Measurements from ENCODE around the gene PLXNC1.

Gene PLXNC1

DNA sequence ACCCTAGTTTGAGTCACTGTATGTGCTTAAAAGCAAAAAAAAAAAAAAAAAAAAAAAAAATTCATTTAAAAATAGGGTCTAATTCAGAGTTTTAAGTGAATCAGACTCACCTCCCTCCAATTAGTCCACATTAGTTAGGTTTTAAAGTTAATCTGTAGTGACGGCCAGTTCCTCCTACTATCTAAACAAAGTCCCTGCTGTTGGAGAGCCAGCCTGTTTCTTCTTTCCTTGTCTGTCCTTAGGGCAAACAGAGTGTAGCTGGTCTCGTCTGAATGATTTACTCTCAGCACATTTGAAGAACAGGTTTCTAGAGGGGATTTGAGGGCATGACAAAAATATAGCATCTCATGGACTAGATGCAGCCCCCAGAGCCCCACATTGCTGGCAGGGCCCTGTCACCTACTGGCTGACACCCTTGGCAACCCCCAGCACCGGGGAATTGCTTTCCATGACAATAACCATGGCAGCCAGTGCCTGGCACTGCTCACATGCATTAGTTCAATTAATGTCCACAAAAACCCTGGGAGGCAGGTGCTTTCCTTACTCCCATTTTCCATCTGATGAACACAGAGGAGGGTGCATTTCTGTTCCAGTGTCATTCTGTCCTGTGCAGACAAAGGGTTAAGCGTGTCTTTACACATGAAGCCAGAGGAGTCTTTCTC, 138.3 kb downstream of the PLXNC1 start:
- Mint-ChIP-seq H3K27ac (no peak overlapping the region), H3K9me3 (no peaks in the 10 kb centered on the region), H3K27me3 (ENCODE audit: low read depth) (peaks cover 11% of the 10 kb centered on the region), H3K36me3 (ENCODE audit: low read depth) (peaks cover 3% of the 10 kb centered on the region), H3K4me3 (no peak overlapping the region), H3K4me1 (peaks cover 57% of the 10 kb centered on the region)
- TF ChIP-seq, protein P1, sequence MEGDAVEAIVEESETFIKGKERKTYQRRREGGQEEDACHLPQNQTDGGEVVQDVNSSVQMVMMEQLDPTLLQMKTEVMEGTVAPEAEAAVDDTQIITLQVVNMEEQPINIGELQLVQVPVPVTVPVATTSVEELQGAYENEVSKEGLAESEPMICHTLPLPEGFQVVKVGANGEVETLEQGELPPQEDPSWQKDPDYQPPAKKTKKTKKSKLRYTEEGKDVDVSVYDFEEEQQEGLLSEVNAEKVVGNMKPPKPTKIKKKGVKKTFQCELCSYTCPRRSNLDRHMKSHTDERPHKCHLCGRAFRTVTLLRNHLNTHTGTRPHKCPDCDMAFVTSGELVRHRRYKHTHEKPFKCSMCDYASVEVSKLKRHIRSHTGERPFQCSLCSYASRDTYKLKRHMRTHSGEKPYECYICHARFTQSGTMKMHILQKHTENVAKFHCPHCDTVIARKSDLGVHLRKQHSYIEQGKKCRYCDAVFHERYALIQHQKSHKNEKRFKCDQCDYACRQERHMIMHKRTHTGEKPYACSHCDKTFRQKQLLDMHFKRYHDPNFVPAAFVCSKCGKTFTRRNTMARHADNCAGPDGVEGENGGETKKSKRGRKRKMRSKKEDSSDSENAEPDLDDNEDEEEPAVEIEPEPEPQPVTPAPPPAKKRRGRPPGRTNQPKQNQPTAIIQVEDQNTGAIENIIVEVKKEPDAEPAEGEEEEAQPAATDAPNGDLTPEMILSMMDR (IDR thresholded peaks at IDR 0.05; ENCODE audit: unreplicated experiment in 3 of 3) = no peak

DNA sequence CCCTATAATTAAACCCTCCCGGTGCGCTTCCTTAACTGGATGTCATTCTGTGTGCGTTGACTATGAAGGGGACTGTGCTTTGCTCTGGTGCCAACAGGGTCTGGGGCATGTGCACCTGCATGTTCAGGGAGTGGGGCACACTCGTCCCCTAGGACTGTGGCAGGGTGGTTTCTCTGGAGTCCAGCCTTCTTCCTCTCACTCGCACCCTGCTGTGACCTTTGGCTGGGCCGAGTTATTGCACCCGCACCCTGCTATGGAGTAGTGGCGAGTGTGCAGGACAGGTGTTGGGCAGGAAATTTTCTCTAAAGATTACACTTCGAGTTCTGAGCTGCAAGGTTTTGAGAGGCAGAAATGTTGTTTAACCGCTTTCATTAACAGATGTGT, 138.9 kb downstream of the PLXNC1 start:
- Mint-ChIP-seq H3K4me1 (peaks cover 60% of the 10 kb centered on the region), H3K27ac (peak overlapping the region in 2 of 3 experiments; percentile 56 to 62), H3K4me3 (no peak overlapping the region), H3K36me3 (ENCODE audit: low read depth) (peaks cover 3% of the 10 kb centered on the region), H3K9me3 (no peaks in the 10 kb centered on the region), H3K27me3 (ENCODE audit: low read depth) (peaks cover 11% of the 10 kb centered on the region)
- TF ChIP-seq, protein P1 (IDR thresholded peaks at IDR 0.05; ENCODE audit: unreplicated experiment in 3 of 3) = no peak

DNA sequence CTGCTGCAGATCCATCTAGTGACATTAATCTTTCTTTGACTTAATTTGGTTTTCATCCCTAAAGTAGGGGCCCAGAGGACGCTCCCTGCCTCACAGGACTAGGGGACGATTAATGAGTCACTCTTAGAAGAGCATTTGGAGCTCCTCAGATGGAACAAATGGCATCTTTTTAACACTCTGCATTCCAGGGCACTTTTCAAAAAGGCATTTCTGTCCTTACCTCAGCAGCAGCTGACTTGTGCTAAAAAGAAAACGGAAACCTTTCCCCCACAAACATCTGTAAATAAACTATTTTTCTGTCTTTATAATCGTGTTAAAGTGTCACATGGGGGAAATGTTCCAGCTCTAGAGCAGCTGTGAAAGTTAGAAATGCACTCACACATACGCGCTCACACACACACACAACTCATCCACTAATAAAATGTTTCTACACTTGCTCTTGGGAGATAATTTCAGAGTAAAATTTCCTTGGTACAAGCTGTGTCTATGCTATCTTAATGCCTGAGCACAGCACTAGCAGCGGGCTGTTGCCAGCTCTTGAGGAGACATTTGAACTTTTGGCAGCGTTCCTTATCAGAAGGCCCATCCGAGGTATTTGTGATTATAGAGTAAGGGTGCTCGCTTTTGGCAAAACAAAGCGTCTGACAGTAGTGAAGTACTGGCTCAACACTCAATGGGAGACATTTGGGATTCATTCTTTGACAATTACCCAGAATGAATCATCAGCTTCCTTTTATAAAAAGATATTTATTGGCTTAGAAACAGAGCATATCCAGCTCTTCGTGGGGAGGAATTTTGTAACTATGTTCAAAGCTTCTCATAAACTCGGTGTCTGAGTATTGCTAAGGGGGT, 141.3 kb downstream of the PLXNC1 start:
- TF ChIP-seq, protein P1 (IDR thresholded peaks at IDR 0.05; ENCODE audit: unreplicated experiment in 3 of 3) = no peak
- H3K9me3 Mint-ChIP-seq = no peaks in the 10 kb centered on the region
- peaks cover 6% of the 10 kb centered on the region for H3K36me3 Mint-ChIP-seq (ENCODE audit: low read depth)
- peaks cover 52% of the 10 kb centered on the region for H3K4me1 Mint-ChIP-seq
- H3K27ac Mint-ChIP-seq = peak overlapping the region; percentile 30 to 90 (median 43)
- H3K27me3 Mint-ChIP-seq (ENCODE audit: low read depth) = peaks cover 6% of the 10 kb centered on the region
- H3K4me3 Mint-ChIP-seq = peak overlapping the region in 2 of 3 experiments; percentile 15 to 21

DNA sequence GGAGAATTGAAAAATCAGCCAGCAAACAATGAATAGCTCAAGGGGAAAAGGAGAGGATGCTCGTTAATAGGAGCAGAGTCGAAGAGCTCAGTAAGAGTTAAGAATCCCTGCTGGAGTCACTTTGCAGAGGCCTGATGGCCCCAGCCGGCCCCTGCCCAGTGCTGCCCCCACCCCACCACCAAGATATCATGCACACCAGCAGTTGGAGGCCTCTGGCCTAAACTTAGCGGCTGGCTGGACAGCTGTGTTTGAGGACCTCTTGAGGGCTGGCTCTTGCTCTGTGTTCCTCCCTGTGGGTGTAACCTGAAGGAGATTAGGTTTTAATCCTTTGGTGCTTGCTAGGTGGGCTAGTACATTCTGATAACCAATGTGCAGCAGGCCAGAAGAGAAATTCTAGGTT, 142.0 kb downstream of the PLXNC1 start:
- peaks cover 2% of the 10 kb centered on the region for H3K27me3 Mint-ChIP-seq (ENCODE audit: low read depth)
- TF ChIP-seq, protein P1 (IDR thresholded peaks at IDR 0.05; ENCODE audit: unreplicated experiment in 3 of 3) = no peak
- H3K36me3 Mint-ChIP-seq (ENCODE audit: low read depth) = peaks cover 9% of the 10 kb centered on the region

DNA sequence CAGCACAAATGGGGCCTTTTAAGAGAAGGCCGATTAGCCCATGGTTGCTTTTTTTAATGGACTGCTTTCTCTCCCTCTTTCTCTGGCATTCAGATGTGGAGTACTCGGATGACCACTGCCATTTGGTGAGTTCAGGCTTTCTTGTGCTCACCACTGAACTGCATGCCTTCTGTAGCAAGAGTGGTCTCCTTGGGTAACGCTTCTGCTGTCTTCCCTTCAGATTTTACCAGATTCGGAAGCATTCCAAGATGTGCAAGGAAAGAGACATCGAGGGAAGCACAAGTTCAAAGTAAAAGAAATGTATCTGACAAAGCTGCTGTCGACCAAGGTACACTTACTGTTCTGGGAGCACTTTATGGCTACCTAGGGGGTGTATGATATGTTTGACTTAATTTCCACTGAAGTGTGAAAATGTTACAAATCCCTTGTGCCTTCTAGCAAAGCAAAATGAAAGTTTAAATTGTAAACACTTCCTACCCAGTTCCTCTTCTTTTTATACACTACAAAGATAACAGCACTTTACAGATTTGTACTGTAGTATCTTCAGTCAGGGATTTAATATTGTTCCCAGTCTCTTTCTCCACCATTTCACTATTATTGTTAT, 148.8 kb downstream of the PLXNC1 start:
- Mint-ChIP-seq H3K9me3 (no peaks in the 10 kb centered on the region), H3K4me1 (no peaks in the 10 kb centered on the region), H3K27me3 (ENCODE audit: low read depth) (no peaks in the 10 kb centered on the region), H3K36me3 (ENCODE audit: low read depth) (peaks cover 51% of the 10 kb centered on the region), H3K27ac (no peak overlapping the region), H3K4me3 (no peak overlapping the region)
- TF ChIP-seq, protein P1 (IDR thresholded peaks at IDR 0.05; ENCODE audit: unreplicated experiment in 3 of 3) = no peak

More for the DNA sequence above, 142.0 kb downstream of the PLXNC1 start:
- Mint-ChIP-seq H3K4me1 (peaks cover 51% of the 10 kb centered on the region), H3K27ac (peak overlapping the region; percentile 30 to 90 (median 43)), H3K4me3 (no peak overlapping the region), H3K9me3 (no peaks in the 10 kb centered on the region)

All from nephron (organoid).